Activated CD4-positive, CD25-positive, alpha-beta regulatory T cell treated with anti-CD3 and anti-CD28 coated beads, Interleukin-2, amount 50 U/mL, for 24 hours (primary cell): ENCODE data around the gene ANXA3.
"Not testable (repeated sequence)": the region's sequence is repeated elsewhere in the genome, so short reads cannot be mapped to it uniquely, and the experiment has no call there.

ENCODE experiments used
- ATAC-seq, 2 donors: fragments of 150-1000 bp; cut with Tn5 transposase; one replicate each; pipeline ENCODE4 v1.10.0; 2021; ENCODE audit warnings: mild to moderate bottlenecking in 1 of 2, moderate library complexity in 1 of 2

ANXA3 gene

DNA sequence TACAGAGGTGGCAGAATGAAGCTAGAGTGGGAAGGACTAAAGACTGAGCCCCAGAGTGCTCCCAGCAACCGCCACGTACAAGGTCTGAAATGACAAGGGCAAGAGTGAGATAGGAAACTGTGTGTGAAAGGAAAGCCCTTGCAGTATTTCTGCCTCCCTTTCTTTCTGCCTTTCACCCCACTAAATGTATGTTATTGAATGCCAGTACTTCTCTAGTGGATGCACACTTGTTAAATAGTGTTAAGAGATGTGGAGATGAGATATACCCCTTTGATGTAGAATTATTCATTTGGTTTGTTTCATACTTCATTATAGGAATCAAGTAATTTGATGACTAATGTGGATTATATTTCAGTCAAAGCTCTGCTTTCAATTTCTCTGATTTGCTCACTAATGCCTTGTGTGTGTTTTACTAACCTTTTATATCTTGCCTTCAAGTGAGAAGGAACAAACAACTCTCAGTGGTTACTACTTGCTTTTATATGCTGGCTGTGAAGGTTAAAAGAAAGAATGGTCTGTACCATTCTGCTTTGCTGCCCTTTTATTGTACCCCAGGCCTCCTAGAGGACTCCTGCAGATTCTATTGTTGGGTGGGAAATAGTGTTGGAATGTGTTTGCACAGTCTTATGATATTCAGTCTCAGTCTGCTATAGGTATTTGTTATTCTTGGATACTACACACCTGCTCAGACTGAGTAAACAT is 8.0 kb upstream of the ANXA3 start:
- ATAC-seq = peak; percentile 17 to 21

DNA sequence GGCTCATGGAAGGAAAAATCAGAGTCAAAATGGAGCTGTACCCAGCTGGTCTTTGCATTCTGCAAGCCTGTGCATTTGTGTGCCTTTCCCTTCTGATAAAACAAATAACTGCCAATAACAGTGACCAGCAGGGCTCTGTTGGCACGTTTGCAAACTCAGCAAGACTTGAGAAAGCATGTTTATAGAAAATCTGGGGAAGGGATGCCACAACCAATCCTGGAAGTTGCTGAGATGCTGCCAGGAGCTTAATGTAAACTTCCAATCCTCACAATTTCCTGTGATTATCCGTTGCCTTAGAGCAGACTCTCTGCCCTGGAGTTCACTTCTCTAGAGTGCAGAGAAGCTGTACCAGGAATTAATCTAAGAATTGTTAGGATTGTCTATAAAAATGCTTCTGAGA is 6.9 kb upstream of the ANXA3 start:
- no peak for ATAC-seq

DNA sequence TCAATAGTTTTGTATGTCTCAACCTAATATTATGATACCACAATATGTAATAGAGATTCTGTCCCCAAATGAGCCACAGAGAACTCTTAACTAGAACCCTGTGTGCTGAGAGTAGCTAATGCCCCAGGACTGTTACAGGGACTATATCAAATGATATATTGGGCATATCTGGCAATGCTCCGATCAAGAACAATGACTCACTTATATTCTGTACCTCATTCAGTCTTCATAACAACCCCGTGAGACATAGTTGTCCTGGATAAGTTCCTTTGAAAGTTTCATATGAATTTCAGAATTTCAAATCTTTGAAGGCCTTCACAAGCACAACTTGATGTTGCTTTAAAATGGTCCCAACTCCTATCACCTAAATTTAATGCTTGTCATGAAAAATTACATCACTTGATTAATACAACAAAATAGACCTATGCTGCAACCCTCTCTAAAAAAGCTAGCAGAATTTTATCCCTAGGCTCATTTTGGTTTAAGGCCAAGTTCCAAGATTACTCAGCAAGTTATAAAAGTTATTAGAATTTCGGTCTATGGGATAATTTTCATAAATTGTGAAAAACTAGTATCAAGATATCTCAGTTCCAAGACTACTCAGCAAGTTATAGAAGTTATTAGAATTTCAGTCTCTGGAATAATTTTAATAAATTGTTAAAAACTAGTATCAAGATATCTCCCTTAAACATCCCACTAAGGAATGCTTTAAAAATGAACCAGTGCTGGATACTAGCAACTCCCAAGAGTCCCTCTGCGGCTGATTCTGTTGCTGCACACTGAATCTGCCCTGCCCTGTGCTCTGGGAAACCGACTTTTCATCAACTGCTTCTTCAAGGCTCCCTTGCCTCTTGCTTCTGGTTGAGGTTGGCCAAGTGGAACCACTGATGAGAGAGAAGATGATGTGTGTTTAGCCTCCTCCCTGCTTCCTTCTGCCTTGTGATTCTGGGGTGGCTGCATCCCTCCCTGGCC is 6.0 kb upstream of the ANXA3 start:
- no peak for ATAC-seq

GRCh38 chr4:78547899-78548298 is 3.7 kb upstream of the ANXA3 start:
- ATAC-seq = not testable (repeated sequence)

GRCh38 chr4:78548889-78549288 is 2.7 kb upstream of the ANXA3 start:
- ATAC-seq = not testable (repeated sequence)

GRCh38 chr4:78552389-78553042 is 946 bp downstream of the ANXA3 start:
- ATAC-seq = no peak

GRCh38 chr4:78553043-78553396 is 1.4 kb downstream of the ANXA3 start:
- ATAC-seq = no peak

GRCh38 chr4:78553529-78554060 is 2.0 kb downstream of the ANXA3 start:
- ATAC-seq = no peak

GRCh38 chr4:78556665-78557064 is 5.1 kb downstream of the ANXA3 start:
- no peak for ATAC-seq

- ATAC-seq = no peak
These were observed 6.3 kb downstream of the ANXA3 start for GRCh38 chr4:78557841-78558240.

DNA sequence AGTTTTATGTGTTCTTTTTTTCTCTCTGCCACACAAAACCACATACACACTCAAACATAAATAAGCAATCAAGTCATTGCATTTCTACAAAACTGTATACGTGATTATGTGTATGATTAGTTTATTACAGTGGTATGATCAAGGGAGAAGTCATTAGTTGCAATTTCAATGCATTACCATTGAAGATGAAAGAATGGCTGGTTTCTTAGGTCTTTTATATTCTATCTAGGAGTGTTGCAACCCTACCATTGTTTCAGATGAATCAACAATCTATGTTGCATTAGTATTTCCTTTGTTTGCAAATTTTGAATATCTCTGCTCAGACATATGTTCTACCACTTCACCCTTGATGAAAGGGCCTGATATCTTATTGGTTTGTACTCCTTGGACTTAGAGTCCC is 6.8 kb downstream of the ANXA3 start:
- ATAC-seq = no peak

- ATAC-seq = no peak
These were observed 8.9 kb downstream of the ANXA3 start for GRCh38 chr4:78560296-78560963.

- no peak for ATAC-seq
These were observed 10.1 kb downstream of the ANXA3 start for GRCh38 chr4:78561677-78562076.

GRCh38 chr4:78562687-78563086 is 11.1 kb downstream of the ANXA3 start:
- no peak for ATAC-seq

- no peak for ATAC-seq
These were observed 14.4 kb downstream of the ANXA3 start for GRCh38 chr4:78565971-78566372.

- no peak for ATAC-seq
These were observed 15.4 kb downstream of the ANXA3 start for GRCh38 chr4:78566834-78567499.

DNA sequence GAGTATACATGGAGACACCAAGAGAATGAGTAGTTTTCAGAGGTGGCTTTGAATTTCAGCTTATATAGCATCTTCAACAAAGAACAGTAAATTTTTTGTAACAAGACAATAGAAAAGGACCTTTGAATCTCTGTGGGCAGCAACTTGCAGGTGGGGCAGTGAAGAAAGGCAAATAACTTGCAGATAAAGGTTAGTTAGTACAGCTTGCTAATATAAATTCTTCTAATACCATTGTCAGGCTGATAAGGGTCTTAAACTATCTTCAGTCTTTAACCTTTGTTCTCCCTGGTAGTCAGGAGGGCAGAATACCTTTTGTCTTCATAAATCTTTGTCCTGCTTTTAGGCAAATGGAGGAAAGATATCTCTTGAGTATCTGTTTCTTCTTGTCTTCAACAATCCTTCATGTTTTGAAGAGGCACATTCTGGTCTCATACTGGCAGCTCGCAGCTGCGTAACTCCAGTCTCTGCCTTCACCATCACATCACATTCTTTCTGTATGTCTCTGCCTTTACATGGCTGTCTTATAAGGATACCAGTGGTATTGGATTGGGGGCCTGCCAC is 16.0 kb downstream of the ANXA3 start:
- no peak for ATAC-seq

DNA sequence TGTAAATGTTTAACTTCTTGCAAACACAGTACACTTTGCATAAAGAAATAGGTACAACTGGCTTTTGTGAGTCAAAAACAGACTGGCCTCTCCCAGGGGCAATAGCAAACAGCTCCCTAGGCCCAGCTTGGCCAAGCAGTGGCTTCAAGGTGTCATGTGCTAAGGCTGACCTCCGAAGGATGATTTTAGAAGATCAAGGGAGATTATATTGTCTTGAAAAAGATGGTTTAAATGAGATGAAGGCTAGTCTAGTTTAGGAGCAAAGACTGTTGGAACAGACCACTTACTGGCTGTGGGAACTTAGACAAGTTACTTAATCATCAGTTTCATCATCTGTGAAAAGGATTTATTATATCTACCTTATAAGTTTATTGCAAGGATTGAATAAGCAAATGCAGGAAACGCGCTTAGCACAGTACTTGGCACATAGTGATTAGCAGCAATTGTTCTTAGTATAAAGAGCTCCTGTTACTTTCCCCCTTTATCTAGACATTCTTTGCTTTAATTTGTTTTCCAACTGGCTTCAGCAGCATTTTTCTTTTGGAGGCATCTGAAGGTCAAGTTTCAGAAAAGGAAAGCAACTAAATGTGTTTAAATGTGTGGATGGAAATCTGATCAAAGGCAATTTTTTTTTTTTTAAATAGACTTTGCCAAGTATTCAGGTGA is 17.2 kb downstream of the ANXA3 start:
- ATAC-seq = no peak

- no peak for ATAC-seq
These were observed 17.8 kb downstream of the ANXA3 start for GRCh38 chr4:78569306-78569821.

DNA sequence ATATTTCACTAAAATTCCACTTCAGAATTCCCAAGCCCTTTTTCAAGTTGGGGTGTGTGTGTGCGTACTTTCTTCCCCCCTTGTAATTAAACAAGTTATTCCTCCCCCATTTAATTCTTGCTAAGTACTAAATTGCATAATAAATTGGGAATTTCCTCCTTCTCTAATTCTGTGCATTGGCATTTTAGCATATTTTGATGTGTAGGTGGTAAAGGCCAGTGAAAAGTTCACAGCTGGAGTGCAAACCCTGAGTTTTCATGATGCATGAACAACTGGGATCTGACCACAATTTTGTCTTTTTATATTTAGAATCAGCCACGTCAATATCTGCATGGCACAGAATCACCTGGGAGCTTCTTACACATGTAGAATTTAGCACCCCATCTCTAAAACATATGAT is 18.5 kb downstream of the ANXA3 start:
- ATAC-seq = no peak

- no peak for ATAC-seq
These were observed 20.2 kb downstream of the ANXA3 start for GRCh38 chr4:78571804-78572203.
